SW 1271 (cell line): ENCODE data around the gene CEP164.
A peak's percentile ranks its signal among the peaks of the same experiment; 100 is the strongest.

ENCODE experiments used
- DNase-seq, 2 experiments: peaks; one replicate each; lab custom pipeline; 2025; lab: John Stamatoyannopoulos, UW

The CEP164 gene

GRCh38 chr11:117366248-117366647 lies 38.6 kb downstream of the CEP164 start:
- no peak for DNase-seq

GRCh38 chr11:117366875-117367274 lies 39.2 kb downstream of the CEP164 start:
- DNase-seq = no peak

- DNase-seq = no peak
Measured at GRCh38 chr11:117369534-117369933, 41.9 kb downstream of the CEP164 start.

GRCh38 chr11:117371453-117371852 lies 43.8 kb downstream of the CEP164 start:
- DNase-seq = no peak

GRCh38 chr11:117374316-117375055 lies 46.8 kb downstream of the CEP164 start:
- no peak for DNase-seq

- DNase-seq = no peak
Measured at GRCh38 chr11:117375960-117376359, 48.3 kb downstream of the CEP164 start.

- no peak for DNase-seq
Measured at GRCh38 chr11:117376517-117376916, 48.9 kb downstream of the CEP164 start.

- no peak for DNase-seq
Measured at GRCh38 chr11:117378976-117379865, 51.6 kb downstream of the CEP164 start.

GRCh38 chr11:117380676-117381075 lies 53.0 kb downstream of the CEP164 start:
- no peak for DNase-seq

GRCh38 chr11:117381481-117382387 lies 54.1 kb downstream of the CEP164 start:
- DNase-seq = no peak

- no peak for DNase-seq
Measured at GRCh38 chr11:117382746-117383145, 55.1 kb downstream of the CEP164 start.

GRCh38 chr11:117384045-117384444 lies 56.4 kb downstream of the CEP164 start:
- peak in 1 of 2 experiments; percentile 3 for DNase-seq

- no peak for DNase-seq
Measured at GRCh38 chr11:117385471-117385870, 57.8 kb downstream of the CEP164 start.

- DNase-seq = no peak
Measured at GRCh38 chr11:117385906-117386305, 58.3 kb downstream of the CEP164 start.

- DNase-seq = no peak
Measured at GRCh38 chr11:117387992-117388755, 60.5 kb downstream of the CEP164 start.

GRCh38 chr11:117390743-117391142 lies 63.1 kb downstream of the CEP164 start:
- no peak for DNase-seq

GRCh38 chr11:117391181-117391580 lies 63.5 kb downstream of the CEP164 start:
- DNase-seq = no peak

- no peak for DNase-seq
Measured at GRCh38 chr11:117392001-117392690, 64.5 kb downstream of the CEP164 start.

GRCh38 chr11:117392979-117393378 lies 65.3 kb downstream of the CEP164 start:
- DNase-seq = no peak

GRCh38 chr11:117394221-117394925 lies 66.7 kb downstream of the CEP164 start:
- no peak for DNase-seq
